Testis (tissue), 3 donors: ENCODE measurements around the gene ADAP1. TPM values are rescaled to one million over a fixed set of nuclear protein-coding genes. Genes with fewer than 3 reads are reported as not detected.
A peak's percentile ranks its signal among the peaks of the same experiment; 100 is the strongest.

Source experiments
- DNase-seq: peaks from one replicate; pipeline ENCODE4 v3.0.0-alpha.2; 2019
- H3K27ac ChIP-seq, 2 donors: fragments of 200-600 bp; sonication (generic); one replicate each; pipeline ENCODE4 v1.5.1; 2019
- H3K27me3 ChIP-seq: fragments of 200-600 bp; sonication (generic); one replicate; pipeline ENCODE4 v1.5.1; 2019
- H3K36me3 ChIP-seq: fragments of 200-600 bp; sonication (generic); one replicate; pipeline ENCODE4 v1.5.1; 2017; ENCODE audit warnings: low read depth; ENCODE audit errors: missing control alignments
- H3K4me1 ChIP-seq: fragments of 200-600 bp; sonication (generic); one replicate; pipeline ENCODE4 v1.5.1; 2019
- H3K4me3 ChIP-seq, 2 donors: fragments of 200-600 bp; sonication (generic); one replicate each; pipeline ENCODE4 v1.5.1; 2017 to 2019
- H3K9me3 ChIP-seq: fragments of 200-600 bp; sonication (generic); one replicate; pipeline ENCODE4 v1.5.1; 2017
- CTCF ChIP-seq, 3 experiments: fragments of 450-650 bp in 2 of 3; fragments of 200-600 bp in 1 of 3; sonication (generic) in 1 of 3; IDR thresholded peaks; one replicate each; pipeline ENCODE4 v1.5.1; 2016 to 2019; ENCODE audit warnings: antibody characterized with exemption in 3 of 3, mild to moderate bottlenecking in 2 of 3, moderate library complexity in 1 of 3
- POLR2A ChIP-seq: fragments of 450-650 bp; IDR thresholded peaks from one replicate; pipeline ENCODE4 v1.6.1; 2017; ENCODE audit warnings: antibody characterized with exemption, mild to moderate bottlenecking, moderate library complexity
- WGBS, 2 donors: methylation state at CpG; one replicate each; pipeline ENCODE4 v1.1.5; 2018; 5-methylcytosine and 5-hydroxymethylcytosine counted together
- intact Hi-C: fragments of 100-400 bp; cut with DNase I; formaldehyde crosslinking; loops from one replicate; pipeline ENCODE4 v1.15.1; 2023; ENCODE audit warnings: low total_unique reads
- polyA plus RNA-seq: library from polyadenylated mRNA; stranded (reverse); fragments of 350-450 nt; fragmentation: Illumina TruSeq; extraction: RNeasy Lipid Tissue Mini Kit (QIAGEN cat#74804); gene quantifications from one replicate; pipeline ENCODE4 v1.2.3, GENCODE V29; 2014; ENCODE audit warnings: low read depth, low replicate concordance; ENCODE audit not compliant: insufficient read depth
- total RNA-seq, 2 donors: library from RNA; depleted of rRNA; stranded (reverse); fragments of >200 nt; gene quantifications; one replicate each; pipeline ENCODE4 v1.2.3, GENCODE V29; 2016

The ADAP1 gene
- total and polyA plus RNA-seq, 3 donors from 2014 or later, result 2.4 to 10.9 (median 6.1) TPM

GRCh38 chr7:904847-905246, 49.6 kb downstream of the ADAP1 start:
- DNase-seq, result no peak
- no peaks in the 10 kb centered on the region for H3K9me3 ChIP-seq
- WGBS, 2 donors, result 62 to 71% methylated on average over 15 to 20 of the region's 20 CpGs
- H3K27me3 ChIP-seq, result no peaks in the 10 kb centered on the region
- intact Hi-C loops, result no loop called here
- no peak overlapping the region for H3K27ac ChIP-seq
- no peak overlapping the region for H3K4me3 ChIP-seq
- H3K36me3 ChIP-seq, result no peaks in the 10 kb centered on the region
- TF ChIP-seq POLR2A (no peak), CTCF (IDR thresholded peaks at IDR 0.05) (no peak)
- H3K4me1 ChIP-seq, result peaks cover 9% of the 10 kb centered on the region

GRCh38 chr7:903921-904755, 50.3 kb downstream of the ADAP1 start:
- H3K27ac ChIP-seq, result no peak overlapping the region
- no peaks in the 10 kb centered on the region for H3K9me3 ChIP-seq
- DNase-seq, result no peak
- WGBS, 2 donors, result 84 to 89% methylated on average over 22 to 37 of the region's 37 CpGs
- intact Hi-C loops, result no loop called here
- no peaks in the 10 kb centered on the region for H3K27me3 ChIP-seq
- TF ChIP-seq CTCF (IDR thresholded peaks at IDR 0.05), result no peak
- TF ChIP-seq POLR2A, result no peak
- H3K4me3 ChIP-seq, result no peak overlapping the region
- H3K4me1 ChIP-seq, result peaks cover 9% of the 10 kb centered on the region
- H3K36me3 ChIP-seq, result no peaks in the 10 kb centered on the region

GRCh38 chr7:902996-903395, 51.5 kb downstream of the ADAP1 start:
- intact Hi-C loops, result no loop called here

GRCh38 chr7:901388-902154, 52.9 kb downstream of the ADAP1 start:
- intact Hi-C loops, result no loop called here
- WGBS, 2 donors, result 7 to 17% methylated on average over 12 to 23 of the region's 24 CpGs
- H3K27me3 ChIP-seq, result no peaks in the 10 kb centered on the region
- H3K36me3 ChIP-seq, result no peaks in the 10 kb centered on the region
- TF ChIP-seq POLR2A, result no peak
- no peak for TF ChIP-seq CTCF (IDR thresholded peaks at IDR 0.05)
- no peak overlapping the region for H3K4me3 ChIP-seq
- no peaks in the 10 kb centered on the region for H3K9me3 ChIP-seq
- H3K4me1 ChIP-seq, result no peaks in the 10 kb centered on the region
- DNase-seq, result peak; percentile 80
- no peak overlapping the region for H3K27ac ChIP-seq

More at GRCh38 chr7:902996-903395, 51.5 kb downstream of the ADAP1 start:
- 79 to 82% methylated on average over 22 of the region's 22 CpGs for WGBS, 2 donors
- Histone ChIP-seq H3K9me3 (no peaks in the 10 kb centered on the region), H3K27ac (no peak overlapping the region), H3K27me3 (no peaks in the 10 kb centered on the region), H3K4me1 (peaks cover 6% of the 10 kb centered on the region), H3K36me3 (no peaks in the 10 kb centered on the region), H3K4me3 (no peak overlapping the region)
- DNase-seq, result no peak
- no peak for TF ChIP-seq POLR2A
- no peak for TF ChIP-seq CTCF (IDR thresholded peaks at IDR 0.05)
